Activated CD4-positive, alpha-beta T cell treated with anti-CD3 and anti-CD28 coated beads, Interleukin-2, amount 50 U/mL, for 1 hour (primary cell): Measurements from ENCODE around the gene WDR87.
A peak's percentile ranks its signal among the peaks of the same experiment; 100 is the strongest.
"Not testable (repeated sequence)": the region's sequence is repeated elsewhere in the genome, so short reads cannot be mapped to it uniquely, and the experiment has no call there.

ENCODE experiments used
- DNase-seq: peaks from one replicate; pipeline ENCODE4 v3.0.0-alpha.2; 2020

The WDR87 gene

DNA sequence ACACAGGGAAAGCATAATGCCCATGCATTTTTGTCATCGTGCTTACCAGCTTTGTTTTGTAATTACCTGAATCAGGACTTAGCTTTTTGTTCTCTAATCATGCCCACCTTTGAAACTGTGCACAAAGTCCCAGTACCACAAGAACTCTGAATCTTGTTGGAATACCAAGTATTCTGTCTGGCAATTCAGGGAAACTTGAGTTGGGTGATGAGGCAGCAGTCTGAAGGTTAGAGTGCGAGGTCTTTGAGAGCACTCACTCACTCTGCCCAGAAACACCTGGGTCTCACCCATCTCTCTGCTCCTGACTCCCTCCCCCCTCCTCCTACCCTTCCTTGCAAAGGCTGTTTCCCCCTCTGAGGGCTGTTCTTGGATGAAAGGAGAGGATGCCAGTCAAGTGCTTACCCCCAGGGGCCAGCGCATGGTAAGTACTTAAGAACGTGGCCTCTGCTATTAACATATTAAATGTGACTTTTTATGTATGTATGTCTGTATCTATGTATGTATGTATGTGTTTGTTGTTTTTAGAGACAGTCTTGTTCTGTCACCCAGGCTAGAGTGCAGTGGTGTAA, 23.0 kb upstream of the WDR87 start:
- no peak for DNase-seq

DNA sequence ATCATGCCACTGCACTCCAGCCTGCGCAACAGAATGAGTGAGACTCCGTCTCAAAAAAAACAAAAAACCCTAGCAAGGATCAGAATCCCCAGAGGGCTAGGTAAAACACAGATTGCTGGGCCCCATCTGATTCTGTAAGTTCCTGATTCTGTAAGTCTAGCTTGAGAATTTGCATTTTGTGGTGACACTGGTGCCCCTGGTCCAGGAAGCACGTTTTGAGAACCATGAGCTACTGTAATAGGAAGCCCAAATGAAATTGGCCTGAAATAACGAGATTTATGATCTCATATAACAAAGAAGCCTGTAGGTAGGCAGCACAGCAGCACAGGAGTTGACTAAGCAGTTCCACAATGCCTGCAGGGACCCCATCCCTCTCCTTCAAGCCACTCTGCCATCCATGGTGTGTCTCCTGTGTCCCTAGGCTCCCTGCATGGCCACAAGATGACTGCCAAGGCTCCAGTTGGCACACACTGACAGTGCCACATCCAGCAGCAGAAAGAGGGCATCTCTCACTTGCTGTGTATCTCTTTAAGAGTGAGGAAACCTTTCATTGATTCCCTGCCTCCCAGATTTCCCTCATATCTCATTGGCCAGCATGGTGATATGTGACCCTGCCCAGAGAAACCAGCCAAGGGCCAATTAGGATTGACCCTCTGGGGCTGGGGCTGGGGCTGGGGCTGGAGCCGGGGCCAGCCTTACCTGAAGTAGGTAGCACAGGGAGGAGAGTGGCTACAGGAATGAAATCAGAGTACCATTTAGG, 22.3 kb upstream of the WDR87 start:
- no peak for DNase-seq

DNA sequence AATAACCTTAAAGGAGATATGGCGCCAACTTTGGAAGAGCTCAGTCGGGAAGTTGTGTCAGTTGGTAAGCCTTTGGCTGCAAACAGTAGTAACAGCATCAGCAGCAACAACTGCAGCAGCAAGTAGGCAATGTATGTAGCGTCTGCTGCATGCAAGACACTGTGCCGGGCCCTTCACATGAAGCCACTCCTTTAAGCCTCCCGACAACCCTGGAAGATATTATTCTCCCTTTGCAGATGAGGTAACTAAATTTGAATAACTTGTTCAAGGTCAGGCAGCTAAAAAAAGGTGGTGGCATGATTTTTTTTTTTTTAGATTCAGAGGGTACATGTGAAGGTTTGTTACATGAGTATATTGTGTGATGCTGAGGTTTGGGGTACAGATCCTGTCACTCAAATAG, 20.3 kb upstream of the WDR87 start:
- no peak for DNase-seq

DNA sequence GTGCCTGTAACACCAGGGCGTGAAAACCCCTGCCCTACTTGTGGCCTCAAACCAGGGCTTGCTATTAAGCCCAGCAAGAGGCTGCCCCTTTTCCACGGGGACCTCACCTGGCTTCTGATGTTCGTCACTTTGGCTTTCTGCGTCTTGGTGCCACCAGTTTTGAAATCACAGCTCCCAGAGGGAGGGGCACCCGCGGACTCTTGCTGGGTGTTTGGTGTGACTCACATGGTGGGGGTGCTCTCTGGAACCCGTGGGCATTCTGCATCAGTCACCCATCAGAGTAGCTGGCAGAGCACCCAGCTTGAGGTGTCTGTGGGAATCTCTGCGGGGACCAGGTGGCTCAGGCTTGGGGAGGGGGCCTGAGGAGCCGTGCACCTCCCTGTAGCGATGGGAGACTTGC, 19.9 kb upstream of the WDR87 start:
- no peak for DNase-seq

DNA sequence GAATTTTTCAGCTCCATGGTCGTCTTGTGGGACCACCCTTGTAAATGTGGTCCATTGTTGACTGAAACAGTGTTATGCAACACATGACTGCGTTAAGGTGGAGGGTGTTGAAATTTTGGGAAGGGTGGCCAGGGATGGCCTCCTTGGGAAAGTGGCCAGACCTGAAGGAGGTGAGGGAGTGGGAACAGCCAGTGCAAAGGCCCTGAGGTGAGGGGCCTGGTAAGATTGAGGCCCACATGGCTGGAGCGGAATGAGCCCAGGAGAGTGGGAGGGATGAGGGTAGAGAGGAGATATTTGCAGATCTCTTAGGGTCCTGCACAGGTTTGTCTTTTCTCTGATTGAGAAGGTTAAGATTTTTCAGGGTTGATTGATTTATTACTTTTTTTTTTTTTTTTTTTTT, 18.8 kb upstream of the WDR87 start:
- no peak for DNase-seq

DNA sequence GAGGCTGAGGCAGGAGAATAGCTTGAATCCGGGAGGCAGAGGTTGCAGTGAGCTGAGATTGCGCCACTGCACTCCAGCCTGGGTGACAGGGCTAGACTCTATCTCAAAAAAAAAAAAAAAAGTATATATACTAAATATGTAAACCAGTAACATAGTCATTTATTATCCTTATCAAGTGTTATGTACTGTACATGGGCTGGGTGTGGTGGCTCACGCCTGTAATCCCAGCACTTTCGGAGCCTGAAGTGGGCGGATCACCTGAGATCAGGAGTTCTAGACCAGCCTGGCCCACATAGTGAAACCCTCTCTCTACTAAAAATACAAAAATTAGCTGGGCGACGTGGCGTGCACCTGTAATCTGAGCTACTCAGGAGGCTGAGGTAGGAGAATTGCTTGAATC, 18.2 kb upstream of the WDR87 start:
- not testable (repeated sequence) for DNase-seq

DNA sequence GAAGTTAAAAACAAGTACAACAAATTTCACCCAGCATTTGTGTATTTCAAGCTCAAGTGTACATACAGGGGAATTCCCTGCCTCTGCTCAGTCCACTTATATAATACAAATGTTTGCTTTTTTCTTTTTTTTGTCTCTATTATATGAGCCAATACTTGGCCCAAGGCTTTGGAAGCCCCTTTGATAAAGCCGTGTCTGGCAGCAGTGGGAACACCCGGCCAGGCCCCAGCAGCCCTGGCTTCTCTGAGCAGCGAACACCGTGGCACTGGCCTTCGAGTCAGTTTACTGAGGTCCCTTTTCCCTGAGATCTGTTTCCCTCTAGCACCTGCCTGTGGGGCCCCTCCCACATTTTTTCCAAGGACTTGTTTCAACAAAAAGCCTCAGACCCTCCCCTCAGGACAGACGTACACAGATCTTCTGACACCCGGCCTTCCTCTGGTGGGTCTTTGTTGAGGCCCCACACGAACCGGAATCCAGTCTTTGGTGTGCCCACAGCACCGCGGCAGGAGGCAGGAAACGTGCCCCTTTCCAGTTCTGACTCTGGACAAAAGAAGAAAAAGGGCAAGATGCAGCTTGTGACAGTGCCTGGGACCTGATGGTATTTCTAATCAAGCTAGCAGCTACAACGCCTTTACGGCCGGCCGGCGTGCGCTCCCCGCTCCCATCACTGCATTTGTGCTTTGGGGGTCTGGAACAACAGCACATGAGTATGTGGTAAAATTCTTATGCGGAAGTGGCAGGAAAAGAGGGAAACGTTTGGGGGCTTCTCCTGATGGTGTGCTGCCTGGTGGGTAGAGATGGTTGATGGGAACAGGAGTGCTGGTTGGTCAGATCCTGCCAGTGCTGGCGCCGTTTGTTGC, 14.4 kb upstream of the WDR87 start:
- DNase-seq = no peak

DNA sequence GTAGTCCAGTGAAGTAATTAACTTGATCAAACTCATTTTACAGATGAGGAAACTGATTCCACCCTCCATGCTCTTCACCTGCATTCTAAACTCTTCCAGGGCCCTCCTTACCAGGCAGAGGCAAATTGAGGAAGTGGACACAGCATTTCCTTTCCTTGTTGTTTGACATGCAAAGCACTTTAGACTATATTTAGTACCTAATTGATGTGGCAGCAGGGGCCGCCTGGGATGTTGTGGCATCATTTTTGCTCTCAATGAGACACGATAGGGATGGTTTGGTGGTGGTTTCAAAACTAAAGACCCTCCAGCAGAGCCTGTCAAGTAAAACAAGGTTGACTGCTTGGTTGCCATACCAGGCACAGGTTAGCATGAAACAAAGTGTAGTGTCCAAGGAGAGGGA, 8.5 kb upstream of the WDR87 start:
- no peak for DNase-seq

DNA sequence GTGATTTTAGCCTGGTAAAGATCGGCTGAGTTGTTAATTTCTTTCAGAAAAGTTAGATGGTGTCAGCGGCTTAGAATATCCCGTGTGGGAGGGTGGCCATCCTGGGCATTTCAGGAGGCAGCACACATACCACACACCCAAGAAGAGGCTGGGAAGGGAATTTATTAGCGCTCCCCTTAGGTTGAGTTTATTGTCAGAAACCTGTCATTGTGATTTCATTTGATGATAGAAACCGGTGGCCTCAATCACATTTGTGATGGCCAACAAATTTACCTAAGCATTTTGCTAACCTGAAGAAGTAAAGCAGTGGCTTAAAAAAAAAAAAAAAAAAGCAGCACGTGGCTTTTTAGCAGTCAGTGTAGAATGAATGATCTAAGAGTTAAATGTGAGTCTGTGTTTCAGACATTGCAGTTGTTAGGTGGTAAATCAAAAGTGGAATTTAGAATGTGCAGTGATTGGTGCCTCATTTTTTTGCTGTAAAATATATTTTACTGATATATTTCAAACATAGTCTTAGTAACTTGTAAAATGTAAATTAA, 3.3 kb upstream of the WDR87 start:
- DNase-seq = no peak

DNA sequence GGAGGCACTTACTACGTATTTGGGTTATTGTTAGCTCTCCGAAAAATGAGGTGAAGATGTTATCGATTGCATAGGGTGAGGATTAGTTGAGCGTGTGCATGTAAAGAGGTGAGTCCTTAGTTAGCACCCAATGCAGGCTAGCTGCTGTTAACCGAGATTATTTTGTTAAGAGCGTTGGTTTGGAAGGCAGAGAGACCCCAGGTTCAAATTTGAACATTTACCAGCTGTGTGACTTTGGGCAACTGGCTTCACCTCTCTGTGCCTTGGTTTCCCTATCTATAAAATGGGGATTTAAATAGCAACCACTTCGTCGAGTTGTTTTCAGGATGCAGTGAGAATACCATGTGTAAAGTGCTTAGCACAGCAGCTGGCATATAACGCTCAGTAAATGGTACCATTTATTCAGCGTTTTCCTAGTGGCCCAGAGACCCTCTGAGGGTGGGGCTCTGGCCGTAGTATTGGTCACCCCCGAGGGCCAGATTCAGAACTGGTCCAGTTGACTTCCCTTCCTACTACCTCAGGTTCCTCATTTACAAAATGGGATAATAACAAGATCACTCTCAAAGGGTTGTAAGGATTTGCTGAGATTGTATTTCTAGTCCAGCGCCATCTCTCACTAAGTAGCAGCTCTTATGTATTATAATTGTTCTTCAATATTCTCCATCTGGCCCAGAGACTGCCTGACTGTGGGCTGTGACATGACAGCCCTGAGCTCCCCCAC, 1.5 kb upstream of the WDR87 start:
- no peak for DNase-seq

DNA sequence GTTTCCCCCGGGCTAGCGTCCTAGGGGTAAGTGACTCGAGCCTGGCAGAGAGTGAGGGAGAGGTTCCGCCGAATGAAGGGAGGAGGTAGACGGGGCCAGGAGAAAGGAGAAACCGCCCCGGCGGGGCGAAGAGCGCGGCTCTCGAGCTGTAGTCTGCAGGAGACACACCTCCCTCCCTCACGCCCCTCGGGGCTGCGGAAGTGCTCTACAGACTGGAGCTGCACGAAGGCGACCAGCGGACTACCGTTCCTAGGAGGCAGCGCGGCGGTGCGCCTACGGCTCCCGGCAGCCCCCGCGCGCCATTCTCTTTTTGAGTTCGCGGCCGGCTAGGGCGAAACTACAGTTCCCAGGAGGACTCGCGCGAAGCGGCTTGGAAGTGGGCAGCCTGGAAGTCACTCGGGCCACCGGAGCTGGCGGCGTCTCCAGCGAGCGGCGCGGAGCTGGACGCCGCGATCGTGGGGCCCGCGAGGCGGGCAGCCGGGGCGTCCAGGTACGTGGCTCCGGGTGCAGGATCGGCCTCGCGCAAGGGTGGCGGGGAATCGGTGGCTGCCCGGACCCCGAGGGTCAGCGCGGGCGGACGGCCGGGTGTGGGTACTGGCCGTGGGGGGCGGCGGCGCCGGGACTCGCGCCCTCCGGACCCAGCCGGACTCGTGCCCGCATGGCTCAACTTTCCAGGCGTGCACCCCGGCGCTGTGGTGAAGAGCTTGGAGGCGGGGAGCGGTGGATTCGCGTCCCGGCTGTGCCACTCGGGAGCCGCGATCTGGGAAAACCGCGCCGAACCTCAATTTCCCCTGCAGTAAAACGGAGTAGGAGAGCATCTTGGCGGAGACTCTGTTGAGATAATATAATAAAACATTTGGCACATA, 708 bp upstream of the WDR87 start, which contains the start of gene SIPA1L3:
Gene SIPA1L3 (plus strand): TSS at position 340 of the 866 bp plus-strand sequence. CDS start 174,358 bp downstream, outside the sequence.
- DNase-seq = peak; percentile 91

DNA sequence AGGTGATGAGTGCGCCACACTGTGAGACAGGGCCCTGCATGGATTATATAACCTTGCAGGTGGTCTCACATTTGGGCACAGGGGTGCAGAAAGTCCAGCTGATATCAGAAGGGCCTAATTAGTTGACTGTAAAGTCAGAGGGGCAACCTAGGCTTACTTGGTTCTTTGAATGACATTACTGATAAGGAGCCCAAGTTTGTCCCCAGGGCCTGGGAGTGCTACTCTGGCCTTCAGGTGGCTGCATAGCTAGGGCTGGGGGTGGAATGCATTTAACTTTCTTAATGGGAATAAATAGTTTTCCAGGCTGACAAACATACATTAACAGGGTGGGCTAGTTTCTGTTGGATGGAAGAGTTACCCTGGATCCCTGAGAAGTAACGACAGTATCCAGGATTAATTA, 3.3 kb downstream of the WDR87 start:
- DNase-seq = no peak

DNA sequence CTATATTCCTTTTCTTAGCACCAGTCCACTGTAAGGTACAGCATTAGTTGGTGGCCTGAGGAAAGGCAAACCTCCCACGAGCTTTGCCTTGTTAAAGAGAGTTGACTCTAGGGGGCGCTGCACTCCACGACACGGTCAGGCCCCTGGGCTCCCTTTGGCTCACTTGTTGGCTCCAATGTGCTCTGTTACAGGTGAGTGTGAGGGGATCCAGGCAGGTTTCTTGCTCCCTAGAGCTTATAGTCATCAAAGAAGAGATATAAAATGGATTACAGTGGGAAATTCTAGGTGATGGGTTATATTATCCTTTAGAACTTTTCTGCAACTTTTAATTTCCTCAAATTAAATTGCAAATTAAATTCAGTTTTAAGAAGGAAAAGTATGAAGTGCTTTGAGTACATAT, 3.7 kb downstream of the WDR87 start:
- peak; percentile 84 for DNase-seq

DNA sequence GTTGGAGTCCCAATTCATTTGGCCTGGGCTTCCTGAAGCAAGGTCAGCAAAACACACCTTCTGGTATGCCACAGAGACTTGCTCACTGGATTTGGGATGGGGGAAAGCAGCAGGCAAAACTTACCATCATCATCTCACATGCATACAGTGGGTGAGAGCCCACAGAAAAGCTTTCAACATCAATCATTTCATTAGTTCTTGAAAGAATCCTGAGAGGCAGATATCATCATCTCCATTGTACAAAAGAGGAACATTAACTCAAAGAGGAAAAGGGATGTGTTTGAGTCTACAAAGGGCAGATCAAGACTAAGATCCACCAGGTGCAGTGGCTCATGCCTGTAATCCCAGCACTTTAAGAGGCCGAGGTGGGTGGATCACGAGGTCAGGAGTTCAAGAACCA, 6.4 kb downstream of the WDR87 start:
- no peak for DNase-seq

DNA sequence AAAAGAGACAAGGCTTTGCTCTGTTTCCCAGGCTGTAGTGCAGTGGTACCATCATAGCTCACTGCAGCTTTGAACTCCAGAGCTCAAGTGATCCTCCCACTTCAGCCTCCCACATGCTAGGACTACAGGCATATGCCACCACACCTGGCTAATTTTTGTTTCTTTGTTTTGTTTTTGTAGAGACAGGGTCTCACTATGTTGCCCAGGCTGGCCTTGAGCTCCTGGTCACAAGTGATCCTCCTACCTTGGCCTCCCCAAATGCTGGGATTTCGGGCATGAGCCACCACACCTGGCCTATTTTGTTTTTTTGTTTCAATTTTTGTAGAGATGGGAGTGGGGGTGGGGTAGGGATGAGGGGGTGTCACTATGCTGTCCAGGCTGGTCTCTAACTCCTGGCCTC, 6.9 kb downstream of the WDR87 start:
- no peak for DNase-seq

DNA sequence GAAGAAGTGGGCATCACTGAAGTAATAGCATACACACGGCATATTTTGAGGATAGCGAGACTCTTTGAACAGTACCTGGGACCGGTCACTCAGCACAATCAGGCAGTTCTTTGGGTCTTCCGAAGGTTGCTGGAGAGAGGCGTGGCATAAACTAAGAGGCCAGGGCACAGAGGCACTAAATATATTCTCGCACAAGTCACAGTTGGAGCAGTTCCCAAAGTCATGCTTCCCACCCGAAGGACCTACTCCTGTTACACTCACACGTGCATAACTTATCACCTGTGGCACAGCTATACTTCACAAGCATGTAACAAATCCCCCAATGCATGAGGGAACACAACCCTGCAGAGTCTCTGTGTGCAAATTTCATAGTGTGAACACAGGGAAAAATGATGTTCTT, 10.2 kb downstream of the WDR87 start:
- no peak for DNase-seq

DNA sequence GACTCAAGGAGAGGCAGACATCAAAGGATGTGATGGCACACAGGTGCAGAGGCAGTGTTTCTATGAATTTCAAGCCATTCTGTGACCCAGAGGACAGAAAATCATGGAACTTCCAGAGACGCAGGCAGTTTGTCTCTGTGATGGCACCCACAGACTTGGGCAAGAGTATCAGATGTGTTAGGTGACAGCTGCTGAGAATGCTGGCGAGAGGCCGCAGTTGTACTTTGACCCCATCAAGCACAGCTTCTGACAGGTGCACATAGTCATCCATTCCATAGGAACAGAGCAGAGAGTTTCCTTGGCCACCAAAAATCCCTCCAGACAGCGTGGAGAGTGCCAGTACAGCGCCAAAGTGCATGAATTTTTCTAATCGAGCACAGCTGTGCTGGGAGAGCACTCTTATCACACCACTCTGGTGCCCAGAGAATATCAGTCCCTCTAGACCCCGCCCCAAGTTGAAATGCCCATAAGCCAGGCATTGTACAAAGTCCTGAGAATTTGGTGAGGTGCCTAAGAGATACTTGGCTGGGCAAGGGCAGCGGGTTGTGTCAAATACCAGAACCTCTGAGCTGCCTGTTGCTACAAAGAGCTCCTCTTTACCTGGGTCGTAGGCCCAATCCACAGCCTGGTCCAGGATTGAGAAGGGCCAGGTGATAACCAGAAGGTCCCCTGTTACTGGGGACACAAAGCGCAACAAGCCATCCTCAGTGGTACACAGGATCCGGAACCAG, 12.4 kb downstream of the WDR87 start:
- DNase-seq = no peak

DNA sequence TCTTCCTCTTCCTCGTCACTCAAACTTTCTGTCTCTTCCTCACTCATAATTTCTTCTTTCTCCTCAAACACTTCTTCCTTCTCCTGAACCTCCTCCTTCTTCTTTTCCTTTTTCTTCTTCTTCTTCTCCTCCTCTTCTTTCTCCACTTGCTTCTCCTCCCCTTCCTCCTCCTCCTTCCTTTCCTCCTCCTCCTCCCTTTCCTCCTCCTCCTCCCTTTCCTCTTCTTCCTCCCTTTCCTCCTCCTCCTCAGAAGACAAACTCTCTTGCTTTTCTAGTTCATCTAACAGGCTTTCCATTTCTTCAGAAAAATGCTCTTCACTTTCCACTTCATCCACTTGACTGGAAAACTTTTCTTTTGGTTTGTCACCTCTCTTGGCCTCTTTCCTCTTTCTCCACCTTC, 19.8 kb downstream of the WDR87 start:
- no peak for DNase-seq

DNA sequence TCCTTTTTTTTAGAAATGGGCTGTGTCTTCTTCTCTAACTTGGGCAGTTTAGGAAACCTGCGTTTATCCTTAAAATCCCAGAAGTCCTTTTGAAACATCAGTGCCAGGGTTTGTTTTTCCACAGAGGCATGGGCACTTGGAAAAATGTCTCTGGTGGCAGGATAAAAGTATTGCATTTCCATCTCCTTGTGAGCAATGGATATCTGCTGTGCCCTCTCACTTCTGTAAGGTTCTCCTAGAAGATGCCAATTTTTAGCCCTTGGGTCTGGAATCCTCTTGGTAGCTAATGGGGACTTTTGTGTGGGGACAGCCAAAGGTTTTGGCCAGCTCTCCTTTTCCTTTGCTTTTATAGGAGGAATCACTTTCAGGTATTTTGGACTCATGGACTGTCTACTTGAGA, 21.0 kb downstream of the WDR87 start:
- DNase-seq = no peak

DNA sequence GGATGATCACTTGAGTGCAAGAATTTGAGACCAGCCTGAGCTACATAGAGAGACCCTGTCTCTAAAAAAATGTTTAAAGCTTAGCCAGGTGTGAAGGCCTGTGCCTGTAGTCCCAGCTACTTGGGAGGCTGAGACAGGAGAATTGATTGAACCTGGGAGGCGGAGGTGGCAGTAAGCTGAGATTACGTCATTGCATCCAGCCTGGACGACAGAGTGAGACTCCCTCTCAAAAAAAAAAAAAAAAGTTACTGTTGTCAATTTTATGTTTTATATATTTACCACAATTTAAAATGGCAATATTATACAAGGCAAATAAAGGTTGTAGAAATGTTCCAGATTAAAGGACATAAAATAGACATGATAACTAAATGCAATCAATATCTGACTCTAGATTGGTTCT, 29.2 kb downstream of the WDR87 start:
- DNase-seq = no peak

DNA sequence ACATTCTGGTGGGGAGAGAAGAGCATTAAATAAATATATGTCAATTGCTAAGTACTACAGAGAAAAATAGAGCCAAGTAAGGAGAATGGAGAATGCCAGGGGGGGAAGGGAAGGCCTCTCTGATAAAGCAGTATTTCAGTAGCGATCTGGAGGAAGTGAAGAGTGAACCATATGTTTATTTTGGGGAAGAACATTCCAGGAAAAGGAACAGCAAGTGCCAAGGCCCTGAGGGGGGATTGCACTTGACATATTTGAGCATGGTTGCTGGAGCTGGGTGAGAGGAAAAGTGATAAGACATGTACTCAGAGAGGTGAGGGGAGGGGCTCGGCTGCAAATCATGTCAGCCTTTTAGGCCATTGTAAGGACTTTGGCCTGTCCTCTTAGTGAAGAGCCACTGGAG, 30.4 kb downstream of the WDR87 start:
- DNase-seq = no peak
